NCI-H128 (cell line): ENCODE measurements around the gene PTK6.
"Not testable (repeated sequence)": the region's sequence is repeated elsewhere in the genome, so short reads cannot be mapped to it uniquely, and the experiment has no call there.

Source experiments
- DNase-seq: peaks from one replicate; lab custom pipeline; 2025; ENCODE audit not compliant: unreplicated experiment; lab: John Stamatoyannopoulos, UW

Gene PTK6

GRCh38 chr20:63482021-63482587 lies 55.1 kb downstream of the PTK6 start:
- no peak for DNase-seq

- DNase-seq = no peak
These were observed 55.7 kb downstream of the PTK6 start for GRCh38 chr20:63481503-63481902.

GRCh38 chr20:63479695-63480419 lies 57.3 kb downstream of the PTK6 start:
- DNase-seq = not testable (repeated sequence)

GRCh38 chr20:63478346-63479302 lies 58.6 kb downstream of the PTK6 start:
- no peak for DNase-seq
